K562 (cell line): ENCODE results near the gene HSPA1L. TPM values are rescaled to one million over a fixed set of nuclear protein-coding genes. Genes with fewer than 3 reads are reported as not detected.

Experiments used
- CHD2 ChIP-seq: IDR thresholded peaks from 2 replicates; pipeline ENCODE4 v1.6.1; 2011; ENCODE audit warnings: low read depth, low read length
- CREM ChIP-seq: IDR thresholded peaks from 2 replicates; pipeline ENCODE4 v1.6.1; 2014; ENCODE audit warnings: antibody characterized with exemption, low read depth
- EGR1 ChIP-seq: fragments of 450-650 bp; conservative IDR thresholded peaks from 2 replicates; pipeline ENCODE4 v1.6.1; 2017; ENCODE audit warnings: mild to moderate bottlenecking
- EP400 ChIP-seq: fragments of 450-650 bp; IDR thresholded peaks from 2 replicates; pipeline ENCODE4 v1.6.1; 2017; ENCODE audit warnings: antibody characterized with exemption, mild to moderate bottlenecking, moderate library complexity
- ETV6 ChIP-seq, 3 experiments: fragments of 150-350 bp in 1 of 3; sonication (generic) in 1 of 3; formaldehyde crosslinking in 1 of 3; IDR thresholded peaks; 2 replicates each; pipeline versions ENCODE4 v1.6.1 to v1.8.0; 2014 to 2022; ENCODE audit warnings: borderline replicate concordance in 2 of 3, low read depth in 2 of 3, antibody characterized with exemption in 1 of 3, low read length in 1 of 3, mild to moderate bottlenecking in 1 of 3, missing genetic modification reagents in 1 of 3
- FOXA3 ChIP-seq, 2 experiments: fragments of 450-650 bp in 1 of 2; sonication (generic) in 1 of 2; formaldehyde crosslinking; IDR thresholded peaks in 1 of 2; conservative IDR thresholded peaks in 1 of 2; 2 replicates each; pipeline versions ENCODE4 v1.4.0 to v1.8.0; 2020 to 2022; ENCODE audit warnings: mild to moderate bottlenecking in 2 of 2, missing genetic modification reagents in 1 of 2
- HLTF ChIP-seq: fragments of 450-650 bp; IDR thresholded peaks from 2 replicates; pipeline ENCODE4 v1.6.1; 2016
- KAT7 ChIP-seq: sonication (generic); formaldehyde crosslinking; IDR thresholded peaks from 2 replicates; pipeline ENCODE4 v1.8.0; 2022; ENCODE audit warnings: missing genetic modification reagents, mild to moderate bottlenecking, borderline replicate concordance
- ZNF12 ChIP-seq: sonication (generic); formaldehyde crosslinking; IDR thresholded peaks from 2 replicates; pipeline ENCODE4 v1.4.0; 2020; ENCODE audit warnings: mild to moderate bottlenecking, missing genetic modification reagents
- ZNF41 ChIP-seq: fragments of 250-450 bp; sonication (Bioruptor Pico); conservative IDR thresholded peaks from 2 replicates; pipeline ENCODE4 v1.4.0; 2020; ENCODE audit warnings: mild to moderate bottlenecking
- ZNF445 ChIP-seq: fragments of 250-450 bp; sonication (Bioruptor Pico); IDR thresholded peaks from 2 replicates; pipeline ENCODE4 v1.4.0; 2020; ENCODE audit warnings: low read depth, mild to moderate bottlenecking, moderate library complexity
- ZNF551 ChIP-seq: fragments of 250-450 bp; sonication (Bioruptor Pico); IDR thresholded peaks from 2 replicates; pipeline ENCODE4 v1.5.0; 2021; ENCODE audit warnings: mild to moderate bottlenecking, moderate library complexity
- polyA plus RNA-seq, 8 experiments: library from polyadenylated mRNA; depleted of rRNA in 4 of 8; stranded (reverse) in 5 of 8; unstranded in 3 of 8; fragments of >200 nt; fragmentation: Nextera tagmentation in 2 of 8; fragmentation: Illumina TruSeq in 1 of 8; extraction: Ambion mirVana in 2 of 8; extraction: Trizol in 1 of 8; gene quantifications; 2 replicates each; pipeline versions ENCODE4 v1.2.1 to v1.2.3, GENCODE V29; 2011 to 2014; ENCODE audit warnings: inconsistent platforms in 1 of 8, missing spikeins in 1 of 8
- total RNA-seq, 7 experiments: library from RNA; depleted of rRNA in 6 of 7; stranded (reverse); fragments of >200 nt in 6 of 7; fragmentation: Illumina TruSeq in 2 of 7; extraction: Trizol in 2 of 7; gene quantifications; 2 replicates each; pipeline versions ENCODE4 v1.2.1 to v1.2.3, GENCODE V29; 2011 to 2021; ENCODE audit warnings: low replicate concordance in 1 of 7
- TF ChIP-seq, protein P1 (sequence below), 2 experiments: fragments of 450-650 bp; IDR thresholded peaks; 2 replicates each; pipeline ENCODE4 v1.6.1; 2016; ENCODE audit warnings: mild to moderate bottlenecking in 2 of 2, borderline replicate concordance in 1 of 2, low read depth in 1 of 2, moderate library complexity in 1 of 2
- TF ChIP-seq, protein P2 (sequence below): conservative IDR thresholded peaks from 2 replicates; pipeline ENCODE4 v1.6.1; 2011; ENCODE audit warnings: low read depth, mild to moderate bottlenecking, low read length; ENCODE audit not compliant: control insufficient read depth
- TF ChIP-seq, protein P3 (sequence below): fragments of 450-650 bp; IDR thresholded peaks from 2 replicates; pipeline ENCODE4 v1.7.0; 2016; ENCODE audit warnings: borderline replicate concordance

The HSPA1L gene
- total and polyA plus RNA-seq, 9 of the 15 experiments (the other 6 are each of a cell fraction or from before 2014, with no cell fraction given) = 0.14 to 2.1 (median 1.3) TPM

GRCh38 chr6:31806470-31807272 is 8.4 kb downstream of the HSPA1L start, which contains the start of gene LSM2 (continued):
- TF ChIP-seq, protein P1, sequence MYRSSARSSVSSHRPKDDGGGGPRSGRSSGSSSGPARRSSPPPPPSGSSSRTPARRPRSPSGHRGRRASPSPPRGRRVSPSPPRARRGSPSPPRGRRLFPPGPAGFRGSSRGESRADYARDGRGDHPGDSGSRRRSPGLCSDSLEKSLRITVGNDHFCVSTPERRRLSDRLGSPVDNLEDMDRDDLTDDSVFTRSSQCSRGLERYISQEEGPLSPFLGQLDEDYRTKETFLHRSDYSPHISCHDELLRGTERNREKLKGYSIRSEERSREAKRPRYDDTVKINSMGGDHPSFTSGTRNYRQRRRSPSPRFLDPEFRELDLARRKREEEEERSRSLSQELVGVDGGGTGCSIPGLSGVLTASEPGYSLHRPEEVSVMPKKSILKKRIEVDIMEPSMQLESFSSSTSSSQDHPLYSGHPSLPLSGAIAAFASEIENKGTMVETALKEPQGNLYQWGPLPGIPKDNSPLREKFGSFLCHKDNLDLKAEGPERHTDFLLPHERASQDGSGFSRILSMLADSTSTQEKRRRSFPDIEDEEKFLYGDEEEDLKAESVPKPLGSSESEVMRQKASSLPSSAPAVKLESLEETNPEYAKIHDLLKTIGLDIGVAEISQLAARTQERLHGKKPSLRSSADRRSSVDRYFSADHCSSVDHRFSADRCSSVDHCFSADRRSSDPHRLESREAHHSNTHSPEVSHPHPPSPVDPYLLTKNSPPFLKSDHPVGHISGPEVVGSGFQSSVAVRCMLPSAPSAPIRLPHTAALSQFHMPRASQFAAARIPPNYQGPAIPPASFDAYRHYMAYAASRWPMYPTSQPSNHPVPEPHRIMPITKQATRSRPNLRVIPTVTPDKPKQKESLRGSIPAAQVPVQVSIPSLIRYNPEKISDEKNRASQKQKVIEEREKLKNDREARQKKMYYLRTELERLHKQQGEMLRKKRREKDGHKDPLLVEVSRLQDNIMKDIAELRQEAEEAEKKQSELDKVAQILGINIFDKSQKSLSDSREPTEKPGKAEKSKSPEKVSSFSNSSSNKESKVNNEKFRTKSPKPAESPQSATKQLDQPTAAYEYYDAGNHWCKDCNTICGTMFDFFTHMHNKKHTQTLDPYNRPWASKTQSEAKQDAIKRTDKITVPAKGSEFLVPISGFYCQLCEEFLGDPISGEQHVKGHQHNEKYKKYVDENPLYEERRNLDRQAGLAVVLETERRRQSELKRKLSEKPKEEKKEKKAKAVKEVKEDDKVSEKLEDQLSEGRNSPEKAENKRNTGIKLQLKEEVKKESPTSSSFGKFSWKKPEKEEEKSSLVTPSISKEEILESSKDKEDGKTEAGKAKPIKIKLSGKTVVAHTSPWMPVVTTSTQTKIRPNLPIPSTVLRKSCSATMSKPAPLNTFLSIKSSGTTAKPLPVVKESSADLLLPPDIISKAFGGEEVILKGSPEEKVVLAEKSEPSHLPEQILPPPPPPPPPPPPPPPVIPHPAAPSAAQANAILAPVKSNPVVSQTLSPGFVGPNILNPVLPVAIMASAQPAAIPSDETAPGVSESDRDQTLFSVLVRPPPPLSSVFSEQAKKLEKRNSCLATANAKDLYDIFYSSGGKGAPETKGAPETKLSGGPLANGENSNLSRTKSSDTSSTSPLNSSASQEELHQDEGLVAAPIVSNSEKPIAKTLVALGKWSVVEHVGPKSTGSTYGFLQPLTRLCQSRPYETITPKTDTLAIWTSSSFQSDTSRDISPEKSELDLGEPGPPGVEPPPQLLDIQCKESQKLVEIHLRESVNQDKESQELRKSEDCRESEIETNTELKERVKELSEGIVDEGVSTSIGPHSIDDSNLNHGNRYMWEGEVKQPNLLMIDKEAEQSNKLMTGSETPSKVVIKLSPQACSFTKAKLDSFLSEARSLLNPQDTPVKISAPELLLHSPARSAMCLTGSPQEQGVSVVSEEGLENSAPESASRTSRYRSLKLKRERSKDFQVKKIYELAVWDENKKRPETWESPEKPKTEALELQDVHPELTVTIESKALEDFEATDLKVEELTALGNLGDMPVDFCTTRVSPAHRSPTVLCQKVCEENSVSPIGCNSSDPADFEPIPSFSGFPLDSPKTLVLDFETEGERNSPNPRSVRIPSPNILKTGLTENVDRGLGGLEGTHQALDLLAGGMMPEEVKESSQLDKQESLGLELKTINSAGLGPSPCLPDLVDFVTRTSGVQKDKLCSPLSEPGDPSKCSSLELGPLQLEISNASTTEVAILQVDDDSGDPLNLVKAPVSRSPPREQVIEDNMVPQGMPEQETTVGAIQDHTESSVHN (IDR thresholded peaks at IDR 0.05; ENCODE audit: borderline replicate concordance in 1 of 2, low read depth in 1 of 2) = no peak
- 0 out of 2 replicates have a peak, but pooled peaks have one; percentile 11 for TF ChIP-seq CHD2
- TF ChIP-seq, protein P2, sequence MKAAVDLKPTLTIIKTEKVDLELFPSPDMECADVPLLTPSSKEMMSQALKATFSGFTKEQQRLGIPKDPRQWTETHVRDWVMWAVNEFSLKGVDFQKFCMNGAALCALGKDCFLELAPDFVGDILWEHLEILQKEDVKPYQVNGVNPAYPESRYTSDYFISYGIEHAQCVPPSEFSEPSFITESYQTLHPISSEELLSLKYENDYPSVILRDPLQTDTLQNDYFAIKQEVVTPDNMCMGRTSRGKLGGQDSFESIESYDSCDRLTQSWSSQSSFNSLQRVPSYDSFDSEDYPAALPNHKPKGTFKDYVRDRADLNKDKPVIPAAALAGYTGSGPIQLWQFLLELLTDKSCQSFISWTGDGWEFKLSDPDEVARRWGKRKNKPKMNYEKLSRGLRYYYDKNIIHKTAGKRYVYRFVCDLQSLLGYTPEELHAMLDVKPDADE = peak; percentile 89
- 0 out of 2 replicates have a peak, but pooled peaks have one; percentile 8 for TF ChIP-seq ZNF445 (CRISPR knock-in tag)
- peak in 1 of 2 experiments; percentile 5; a peak in 1 of 4 replicates for TF ChIP-seq ETV6 (IDR thresholded peaks at IDR 0.05; ENCODE audit: borderline replicate concordance in 1 of 2, low read depth in 2 of 2, low read length in 1 of 2)
- TF ChIP-seq ETV6 (CRISPR knock-in tag; IDR thresholded peaks at IDR 0.05; ENCODE audit: borderline replicate concordance) = peak; percentile 74; the same call in 1 of the 2 replicates
- TF ChIP-seq CREM = peak; percentile 99
- TF ChIP-seq EP400 = no peak
- no peak; the same call in 1 of the 2 replicates for TF ChIP-seq ZNF41 (CRISPR knock-in tag)
- peak; percentile 76; the same call in 1 of the 2 replicates for TF ChIP-seq HLTF
- TF ChIP-seq ZNF12 (CRISPR knock-in tag) = peak; percentile 91
- peak; percentile 26 to 70; a peak in 2 of 4 replicates for TF ChIP-seq FOXA3 (CRISPR knock-in tag; conservative IDR thresholded peaks at IDR 0.05 in 1 of 2, IDR thresholded peaks at IDR 0.05 in 1 of 2)
- no peak for TF ChIP-seq ZNF551
- TF ChIP-seq, protein P3, sequence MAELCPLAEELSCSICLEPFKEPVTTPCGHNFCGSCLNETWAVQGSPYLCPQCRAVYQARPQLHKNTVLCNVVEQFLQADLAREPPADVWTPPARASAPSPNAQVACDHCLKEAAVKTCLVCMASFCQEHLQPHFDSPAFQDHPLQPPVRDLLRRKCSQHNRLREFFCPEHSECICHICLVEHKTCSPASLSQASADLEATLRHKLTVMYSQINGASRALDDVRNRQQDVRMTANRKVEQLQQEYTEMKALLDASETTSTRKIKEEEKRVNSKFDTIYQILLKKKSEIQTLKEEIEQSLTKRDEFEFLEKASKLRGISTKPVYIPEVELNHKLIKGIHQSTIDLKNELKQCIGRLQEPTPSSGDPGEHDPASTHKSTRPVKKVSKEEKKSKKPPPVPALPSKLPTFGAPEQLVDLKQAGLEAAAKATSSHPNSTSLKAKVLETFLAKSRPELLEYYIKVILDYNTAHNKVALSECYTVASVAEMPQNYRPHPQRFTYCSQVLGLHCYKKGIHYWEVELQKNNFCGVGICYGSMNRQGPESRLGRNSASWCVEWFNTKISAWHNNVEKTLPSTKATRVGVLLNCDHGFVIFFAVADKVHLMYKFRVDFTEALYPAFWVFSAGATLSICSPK = peak; percentile 75; the same call in 1 of the 2 replicates
- peak; percentile 97; the same call in 1 of the 2 replicates for TF ChIP-seq KAT7
- TF ChIP-seq EGR1 = peak; percentile 41; the same call in 1 of the 2 replicates
